Embryonic facial prominence (tissue), 1 donor: ENCODE data around the gene CAPN12.
"Not testable (repeated sequence)": the region's sequence is repeated elsewhere in the genome, so short reads cannot be mapped to it uniquely, and the experiment has no call there.

Source experiments
- DNase-seq: peaks from one replicate; pipeline ENCODE4 v3.0.0-alpha.2; 2016; ENCODE audit errors: extremely low spot score

The CAPN12 gene, protein sequence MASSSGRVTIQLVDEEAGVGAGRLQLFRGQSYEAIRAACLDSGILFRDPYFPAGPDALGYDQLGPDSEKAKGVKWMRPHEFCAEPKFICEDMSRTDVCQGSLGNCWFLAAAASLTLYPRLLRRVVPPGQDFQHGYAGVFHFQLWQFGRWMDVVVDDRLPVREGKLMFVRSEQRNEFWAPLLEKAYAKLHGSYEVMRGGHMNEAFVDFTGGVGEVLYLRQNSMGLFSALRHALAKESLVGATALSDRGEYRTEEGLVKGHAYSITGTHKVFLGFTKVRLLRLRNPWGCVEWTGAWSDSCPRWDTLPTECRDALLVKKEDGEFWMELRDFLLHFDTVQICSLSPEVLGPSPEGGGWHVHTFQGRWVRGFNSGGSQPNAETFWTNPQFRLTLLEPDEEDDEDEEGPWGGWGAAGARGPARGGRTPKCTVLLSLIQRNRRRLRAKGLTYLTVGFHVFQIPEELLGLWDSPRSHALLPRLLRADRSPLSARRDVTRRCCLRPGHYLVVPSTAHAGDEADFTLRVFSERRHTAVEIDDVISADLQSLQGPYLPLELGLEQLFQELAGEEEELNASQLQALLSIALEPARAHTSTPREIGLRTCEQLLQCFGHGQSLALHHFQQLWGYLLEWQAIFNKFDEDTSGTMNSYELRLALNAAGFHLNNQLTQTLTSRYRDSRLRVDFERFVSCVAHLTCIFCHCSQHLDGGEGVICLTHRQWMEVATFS

DNA sequence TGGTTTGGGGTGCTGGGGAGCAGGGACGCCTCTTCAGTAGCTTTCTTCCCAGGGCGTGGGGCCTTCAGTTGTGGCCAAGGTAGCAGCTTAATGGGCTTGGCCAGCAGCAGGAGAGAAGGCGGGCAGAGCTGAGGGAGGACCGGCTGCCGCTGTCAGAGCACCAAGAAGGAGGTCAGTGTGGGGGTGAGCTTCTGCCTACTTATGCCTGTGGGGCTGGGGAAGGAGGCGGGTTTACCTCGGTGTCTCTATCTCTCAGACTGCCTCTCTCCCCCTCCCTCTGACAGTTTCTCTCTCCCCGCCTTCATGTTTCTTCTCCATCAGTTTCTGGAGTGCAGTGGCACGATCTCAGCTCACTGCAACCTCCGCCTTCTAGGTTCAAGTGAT lies at the start of gene CAPN12:
Gene CAPN12 (minus strand): TSS at position 177 of the 384 bp plus-strand sequence. CDS start 309 bp downstream, outside the sequence.
- DNase-seq: no peak

DNA sequence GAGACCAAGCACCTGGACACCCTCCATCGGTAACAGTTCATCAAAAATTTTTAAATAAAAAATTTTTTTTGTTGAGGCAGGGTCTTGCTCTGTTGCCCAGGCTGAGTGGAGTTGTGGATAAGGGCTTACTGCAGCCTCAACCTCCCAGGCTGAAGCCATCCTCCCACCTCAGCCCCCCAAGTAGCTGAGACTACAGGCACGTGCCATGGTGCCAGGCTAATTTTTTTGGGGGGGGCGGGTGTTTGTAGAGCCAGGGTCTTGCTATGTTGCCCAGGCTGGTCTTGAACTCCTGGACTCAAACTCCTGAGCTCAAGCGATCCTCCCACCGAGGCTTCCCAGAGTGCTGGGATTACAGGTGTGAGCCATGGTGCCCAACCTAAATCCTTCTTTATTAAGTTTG lies 49.4 kb upstream of the CAPN12 start:
- no peak for DNase-seq

DNA sequence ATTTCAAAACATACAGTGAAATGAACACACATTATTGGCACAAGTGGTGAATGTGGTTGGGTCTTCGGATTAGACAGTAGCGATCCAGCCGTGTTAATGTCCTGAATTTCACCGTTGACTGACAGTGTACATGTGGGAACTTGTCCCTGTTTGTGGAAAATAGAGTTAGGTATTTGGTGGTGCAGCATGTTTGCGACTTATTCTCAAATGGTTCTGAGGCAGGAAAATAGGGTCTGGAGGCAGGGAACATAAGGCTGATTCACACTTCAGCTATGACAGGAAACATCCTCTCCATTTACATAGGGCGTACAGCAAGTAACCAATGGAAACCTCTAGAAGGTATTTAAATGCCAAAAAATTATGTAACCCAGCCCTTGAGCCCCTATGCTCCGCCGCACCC lies 48.9 kb upstream of the CAPN12 start:
- DNase-seq: peak; percentile 7

DNA sequence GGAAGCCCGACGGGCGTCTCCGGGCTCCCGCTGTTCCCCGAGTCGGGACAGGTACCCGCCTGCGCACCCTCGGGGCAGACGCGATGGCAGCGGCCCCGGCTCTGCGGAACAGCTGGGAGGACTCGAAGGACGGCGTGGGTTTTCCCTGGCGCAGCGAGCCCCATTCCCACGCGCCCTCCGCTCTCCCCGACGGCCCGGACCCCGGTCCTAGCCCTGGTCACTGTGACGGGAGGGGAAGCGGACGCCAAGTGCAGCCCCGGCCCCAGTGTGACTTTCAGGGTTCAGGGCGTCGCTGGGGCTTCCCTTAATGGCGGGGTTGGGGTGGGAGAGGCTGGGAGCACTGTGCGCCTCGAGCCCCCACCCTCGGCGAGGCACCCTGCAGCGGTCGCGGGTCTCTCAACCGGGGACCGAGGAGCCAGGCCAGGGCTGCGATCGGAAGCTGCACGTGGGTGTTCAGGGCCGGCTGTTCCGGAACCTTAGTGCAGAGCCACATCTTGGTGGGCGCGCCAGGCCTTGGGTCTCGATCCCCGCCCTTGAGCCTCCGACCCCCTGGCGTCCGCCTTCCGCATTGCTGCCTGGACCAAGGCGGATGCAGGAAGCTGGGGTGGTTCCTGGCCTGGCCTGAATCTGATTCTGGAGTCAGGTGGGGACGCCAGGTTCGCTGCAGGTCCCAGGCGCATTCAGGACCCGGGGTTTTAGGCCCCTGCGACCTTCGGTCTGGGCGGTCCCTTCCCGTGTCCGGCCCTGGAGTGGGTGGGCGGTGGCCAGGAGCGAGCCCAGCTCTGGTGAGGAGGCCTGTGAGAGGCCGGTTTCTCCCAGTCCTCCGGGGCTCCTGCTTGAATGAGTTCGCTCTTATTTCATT lies 48.2 kb upstream of the CAPN12 start:
- no peak for DNase-seq

DNA sequence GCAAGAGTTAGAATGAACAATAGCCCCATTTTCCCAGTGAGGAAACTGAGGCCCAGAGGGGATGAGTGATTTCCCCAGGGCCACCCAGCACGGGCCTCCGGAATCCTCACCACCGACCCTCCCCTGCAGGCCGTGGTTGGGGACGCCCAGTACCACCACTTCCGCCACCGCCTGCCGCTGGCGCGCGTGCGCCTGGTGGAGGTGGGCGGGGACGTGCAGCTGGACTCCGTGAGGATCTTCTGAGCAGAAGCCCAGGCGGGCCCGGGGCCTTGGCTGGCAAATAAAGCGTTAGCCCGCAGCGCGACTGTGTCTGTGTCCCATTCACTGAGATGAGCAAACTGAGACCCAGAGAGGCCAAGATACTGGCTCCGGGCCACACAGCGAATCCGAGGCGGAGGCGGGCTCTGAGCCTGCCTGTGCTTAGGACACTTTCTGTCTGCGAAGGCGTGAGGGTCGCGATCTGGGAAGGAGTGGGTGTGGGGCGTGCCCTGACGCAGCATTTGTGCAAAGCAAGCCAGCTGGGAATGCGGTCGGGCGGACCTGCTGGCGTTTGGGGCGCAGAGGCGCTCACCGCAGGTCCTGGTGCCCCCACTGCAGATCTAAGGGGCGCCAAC lies 47.3 kb upstream of the CAPN12 start:
- not testable (repeated sequence) for DNase-seq

DNA sequence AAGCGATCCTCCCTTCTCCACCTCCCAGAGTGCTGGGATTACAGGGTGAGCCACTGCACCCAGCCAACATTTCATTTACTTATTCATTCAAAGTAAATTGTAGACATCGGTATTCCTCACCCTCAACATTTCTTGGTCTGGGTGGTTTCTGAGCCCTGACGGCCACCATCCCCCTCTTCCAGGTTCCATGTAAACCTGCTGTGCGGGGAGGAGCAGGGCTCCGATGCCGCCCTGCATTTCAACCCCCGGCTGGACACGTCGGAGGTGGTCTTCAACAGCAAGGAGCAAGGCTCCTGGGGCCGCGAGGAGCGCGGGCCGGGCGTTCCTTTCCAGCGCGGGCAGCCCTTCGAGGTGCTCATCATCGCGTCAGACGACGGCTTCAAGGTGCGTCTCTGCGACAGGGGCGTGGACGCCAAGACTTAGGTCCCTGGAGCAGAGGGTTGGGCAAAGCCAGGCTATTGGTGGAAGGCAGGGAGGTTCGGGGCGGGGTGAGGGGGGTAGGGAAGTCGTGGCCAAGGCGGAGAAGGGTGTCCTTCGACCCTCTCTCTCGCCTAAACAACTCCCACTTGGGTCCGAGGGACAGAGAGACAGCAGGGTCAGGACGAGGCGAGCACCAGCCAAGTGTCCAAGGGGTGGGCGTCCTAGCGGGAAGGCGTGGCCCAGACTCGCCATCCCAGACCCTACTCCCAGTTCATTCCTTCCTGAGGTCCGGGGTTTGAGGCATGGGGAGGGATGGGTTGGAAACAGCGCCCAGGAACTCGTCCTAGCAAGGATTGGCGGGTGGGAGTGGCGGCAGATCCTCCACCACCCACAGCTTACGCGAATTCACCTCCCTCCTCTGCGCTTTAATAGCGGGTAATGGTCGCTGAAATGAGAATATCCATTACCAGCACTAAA lies 46.5 kb upstream of the CAPN12 start:
- not testable (repeated sequence) for DNase-seq

DNA sequence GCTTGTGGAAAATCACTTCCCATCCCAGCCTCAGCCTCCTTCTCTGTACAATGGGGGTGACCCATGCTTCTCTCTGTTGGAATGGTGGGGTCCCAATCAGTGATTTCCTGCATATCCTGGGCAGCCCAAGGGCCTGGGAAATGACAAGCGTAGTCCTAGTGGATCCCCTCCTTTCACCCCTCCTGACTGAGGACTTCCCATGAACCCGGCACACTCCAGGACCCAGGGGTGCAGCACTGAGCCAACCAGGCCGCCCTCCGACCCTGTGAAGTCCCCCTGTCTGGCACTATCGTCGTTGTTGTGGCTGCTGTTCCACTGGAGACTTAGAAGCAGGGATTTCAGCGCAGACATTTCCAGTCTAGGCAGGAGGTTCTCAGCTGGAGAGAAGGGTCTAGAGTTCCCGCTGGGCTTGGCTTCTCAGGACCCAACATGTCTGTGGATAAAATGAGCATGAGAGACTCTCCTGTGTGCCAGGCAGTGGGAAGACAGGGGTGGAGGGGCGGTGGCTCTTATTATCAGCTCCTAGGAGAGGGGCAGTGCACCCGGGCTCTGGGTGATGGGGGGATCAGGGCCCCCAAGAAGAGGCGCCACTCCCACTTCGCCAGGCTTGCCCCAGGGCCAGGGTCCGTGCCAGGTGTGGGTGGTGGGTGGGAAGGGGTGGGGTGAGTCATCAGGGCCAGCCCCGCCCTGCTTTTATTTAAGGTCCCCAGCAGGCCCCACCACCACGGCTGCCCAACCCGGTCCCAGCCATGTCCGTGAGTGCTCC lies 44.4 kb upstream of the CAPN12 start, which contains the start of gene LGALS7B:
Gene LGALS7B (plus strand): TSS at position 723 of the 766 bp plus-strand sequence. CDS start 27 bp downstream, at position 750.
- DNase-seq: no peak

DNA sequence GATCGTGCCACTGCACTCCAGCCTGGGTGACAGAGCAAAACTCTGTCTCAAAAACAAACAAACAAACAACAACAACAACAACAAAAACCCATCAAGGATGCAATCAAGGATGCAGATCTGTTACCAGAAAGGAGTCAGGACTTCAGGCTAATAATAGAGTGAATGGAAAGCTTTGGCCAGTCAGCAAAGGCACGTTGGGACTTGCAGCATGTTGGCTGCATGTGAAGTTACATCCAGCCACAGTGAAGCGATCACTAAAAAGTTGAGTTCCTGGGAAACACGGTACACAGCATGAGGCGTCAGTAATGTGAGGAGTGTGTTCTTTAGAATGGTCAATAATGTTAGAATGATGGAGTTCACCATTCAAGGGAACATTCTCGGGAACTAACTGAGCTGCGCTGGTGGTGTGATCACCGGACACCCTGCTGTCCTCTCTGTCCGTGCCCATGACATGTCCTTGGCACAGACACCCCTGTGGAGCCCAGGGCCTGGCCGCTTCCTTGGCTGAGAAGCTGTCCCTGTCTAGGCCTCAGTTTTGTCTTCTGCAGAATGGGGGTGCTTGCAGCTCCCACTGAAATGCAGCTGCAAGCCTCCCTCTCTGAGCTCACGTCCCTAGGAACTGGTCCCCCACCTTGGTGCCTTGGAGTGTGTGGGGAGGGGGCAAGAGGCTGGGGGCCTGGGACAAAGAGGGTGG lies 42.4 kb upstream of the CAPN12 start:
- no peak for DNase-seq

DNA sequence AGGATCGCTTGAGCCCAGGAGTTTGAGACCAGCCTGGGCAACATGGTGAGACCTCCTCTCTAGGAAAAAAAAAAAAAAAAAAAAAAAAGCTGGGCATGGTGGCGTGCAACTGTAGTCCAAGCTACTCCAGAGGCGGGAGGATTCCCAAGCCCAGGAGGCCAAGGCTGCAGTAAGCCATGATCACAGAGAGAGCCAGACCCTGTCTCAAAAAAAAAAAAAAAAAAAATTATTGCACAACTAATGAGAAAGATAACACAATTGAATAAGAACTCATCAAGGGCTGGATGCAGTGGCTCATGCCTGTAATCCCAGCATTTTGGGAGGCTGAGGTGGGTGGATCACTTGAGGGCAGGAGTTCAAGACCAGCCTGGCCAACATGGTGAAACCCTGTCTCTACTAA lies 41.8 kb upstream of the CAPN12 start:
- not testable (repeated sequence) for DNase-seq

DNA sequence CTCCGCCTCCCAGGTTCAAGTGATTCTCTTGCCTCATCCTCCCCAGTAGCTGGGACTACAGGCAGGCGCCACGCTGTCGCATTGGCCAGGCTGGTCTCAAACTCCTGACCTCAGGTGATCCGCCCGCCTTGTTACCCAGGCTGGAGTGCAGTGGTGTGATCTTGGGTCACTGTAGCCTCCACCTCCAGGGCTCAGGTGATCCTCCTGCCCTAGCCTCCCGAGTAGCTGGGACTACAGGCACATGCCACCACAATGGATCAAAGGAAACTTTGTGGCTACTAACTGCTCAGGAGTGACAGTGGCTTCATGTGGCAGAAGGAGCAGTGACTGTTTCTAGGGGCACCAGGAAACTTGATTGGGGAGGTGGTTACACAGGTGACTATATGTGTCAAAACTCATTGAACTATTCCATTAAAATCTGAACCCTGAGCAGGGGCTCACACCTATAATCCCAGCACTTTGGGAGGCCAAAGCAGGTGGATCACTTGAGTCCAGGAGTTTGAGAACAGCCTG lies 41.0 kb upstream of the CAPN12 start:
- no peak for DNase-seq

DNA sequence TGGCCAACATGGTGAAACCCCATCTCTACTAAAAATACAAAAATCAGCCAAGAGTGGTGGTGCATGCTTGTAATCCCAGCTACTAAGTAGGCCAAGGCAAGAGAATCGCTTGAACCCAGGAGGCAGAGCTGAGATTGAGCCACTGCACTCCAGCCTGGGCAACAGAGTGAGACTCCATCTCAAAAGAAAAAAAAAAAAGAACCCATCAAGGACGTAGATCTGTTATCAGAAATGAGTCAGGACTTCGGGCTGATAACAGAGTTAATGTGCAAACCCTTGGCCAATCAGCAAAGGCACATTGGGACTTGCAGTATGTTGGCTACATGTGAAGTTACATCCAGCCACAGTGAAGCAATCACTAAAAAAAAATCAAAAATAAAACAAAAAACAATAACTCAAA lies 40.0 kb upstream of the CAPN12 start:
- DNase-seq: no peak

DNA sequence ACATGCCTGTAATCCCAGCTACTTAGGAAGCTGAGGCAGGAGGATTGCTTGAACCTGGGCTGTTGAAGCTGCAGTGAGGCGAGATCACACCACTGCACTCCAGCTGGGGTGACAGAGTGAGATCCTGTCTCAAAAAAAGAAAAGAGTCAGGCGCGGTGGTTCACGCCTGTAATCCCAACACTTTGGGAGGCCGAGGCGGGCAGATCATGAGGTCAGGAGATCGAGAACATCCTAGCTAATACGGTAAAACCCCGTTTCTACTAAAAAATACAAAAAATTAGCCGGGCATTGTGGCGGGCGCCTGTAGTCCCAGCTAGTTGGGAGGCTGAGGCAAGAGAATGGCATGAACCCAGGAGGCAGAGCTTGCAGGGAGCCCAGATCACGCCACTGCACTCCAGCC lies 37.9 kb upstream of the CAPN12 start:
- DNase-seq: not testable (repeated sequence)

DNA sequence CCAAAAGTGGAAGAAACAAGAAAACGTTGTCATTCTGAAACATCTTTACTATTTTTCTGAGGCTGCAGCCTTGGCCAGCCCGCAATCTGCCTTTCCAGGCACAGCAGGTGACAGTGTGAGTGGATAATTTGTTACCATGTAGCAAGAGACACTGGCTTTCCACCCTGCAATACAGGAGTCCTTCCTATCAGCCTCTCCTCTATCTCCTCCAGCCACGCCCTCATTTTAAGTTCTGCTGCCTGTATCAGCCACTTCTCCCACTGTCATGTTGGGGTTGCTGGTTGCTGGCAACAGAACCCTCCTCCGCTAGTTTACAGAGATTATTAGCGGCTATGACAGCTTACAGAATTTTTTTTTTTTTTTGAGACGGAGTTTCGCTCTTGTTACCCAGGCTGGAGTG lies 36.8 kb upstream of the CAPN12 start:
- no peak for DNase-seq

DNA sequence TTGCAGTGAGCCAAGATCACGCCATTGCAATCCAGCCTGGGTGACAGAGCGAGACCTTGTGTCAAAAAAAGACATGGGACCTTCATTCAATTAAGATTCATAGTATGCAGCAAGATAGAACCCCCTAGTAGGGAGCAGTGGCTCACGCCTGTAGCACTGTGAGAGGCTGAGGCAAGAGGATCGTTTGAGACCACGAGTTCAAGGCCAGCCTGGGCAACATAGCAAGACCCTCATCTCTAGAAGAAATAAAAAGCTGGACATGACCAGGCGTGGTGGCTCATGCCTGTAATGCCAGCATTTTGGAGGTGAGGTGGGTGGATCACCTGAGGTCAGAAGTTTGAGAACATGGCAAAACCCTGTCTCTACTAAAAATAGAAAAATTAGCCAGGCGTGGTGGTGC lies 36.2 kb upstream of the CAPN12 start:
- no peak for DNase-seq

DNA sequence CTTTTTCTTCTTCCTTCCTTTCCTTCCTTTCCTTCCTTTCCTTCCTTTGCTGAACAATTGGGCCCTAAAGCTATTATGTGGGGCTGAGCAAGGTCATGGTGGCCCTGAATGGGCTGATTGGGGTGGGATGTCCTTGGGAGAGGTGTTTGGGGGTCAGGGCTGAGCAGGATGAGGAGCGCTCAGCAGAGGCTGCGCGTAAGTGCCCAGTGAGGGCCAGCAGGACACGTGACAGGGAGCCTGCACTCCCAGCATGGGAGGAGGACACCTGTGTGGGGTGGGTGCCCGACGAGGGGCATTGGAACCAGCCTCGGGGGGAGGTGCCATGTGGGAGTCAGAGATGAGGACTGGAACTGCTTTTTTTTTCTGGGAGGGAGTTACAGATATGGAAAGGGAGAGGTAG lies 34.5 kb upstream of the CAPN12 start:
- no peak for DNase-seq

DNA sequence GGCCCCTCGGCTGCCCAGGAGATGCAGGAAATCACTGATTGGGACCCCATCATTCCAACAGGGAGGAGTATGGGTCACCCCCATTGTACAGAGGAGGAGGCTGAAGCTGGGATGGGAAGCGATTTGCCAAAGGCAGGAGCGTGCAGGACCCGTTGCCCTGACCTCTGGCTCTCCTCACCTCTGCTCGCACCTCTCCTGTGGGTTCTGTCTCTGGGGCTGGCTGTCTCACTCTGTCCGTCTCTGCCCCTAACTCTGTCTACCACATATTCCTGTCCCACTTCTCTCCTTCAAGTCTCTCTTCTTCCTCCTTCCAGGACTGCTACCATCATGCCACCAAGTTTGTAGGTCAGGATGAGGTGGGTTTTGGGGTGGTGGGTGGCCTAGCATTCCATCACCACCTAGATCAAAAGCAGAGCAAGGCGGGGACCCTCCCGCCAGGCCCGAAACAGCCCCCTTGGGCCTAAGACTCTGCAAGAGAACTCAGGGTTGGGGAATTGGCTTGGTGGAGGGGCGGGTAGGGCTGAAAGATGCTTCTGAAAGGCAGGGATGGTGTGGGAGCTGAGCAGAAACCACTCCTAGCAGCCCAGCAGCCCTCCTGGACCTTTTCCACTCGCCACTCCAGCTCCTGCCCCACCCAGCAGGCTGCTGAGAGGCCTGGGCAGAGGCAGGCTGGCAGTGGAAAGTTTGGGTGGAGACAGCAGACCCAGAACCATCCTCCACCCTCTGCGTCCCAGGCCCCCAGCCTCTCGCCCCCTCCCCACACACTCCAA lies 30.1 kb upstream of the CAPN12 start:
- DNase-seq: no peak

DNA sequence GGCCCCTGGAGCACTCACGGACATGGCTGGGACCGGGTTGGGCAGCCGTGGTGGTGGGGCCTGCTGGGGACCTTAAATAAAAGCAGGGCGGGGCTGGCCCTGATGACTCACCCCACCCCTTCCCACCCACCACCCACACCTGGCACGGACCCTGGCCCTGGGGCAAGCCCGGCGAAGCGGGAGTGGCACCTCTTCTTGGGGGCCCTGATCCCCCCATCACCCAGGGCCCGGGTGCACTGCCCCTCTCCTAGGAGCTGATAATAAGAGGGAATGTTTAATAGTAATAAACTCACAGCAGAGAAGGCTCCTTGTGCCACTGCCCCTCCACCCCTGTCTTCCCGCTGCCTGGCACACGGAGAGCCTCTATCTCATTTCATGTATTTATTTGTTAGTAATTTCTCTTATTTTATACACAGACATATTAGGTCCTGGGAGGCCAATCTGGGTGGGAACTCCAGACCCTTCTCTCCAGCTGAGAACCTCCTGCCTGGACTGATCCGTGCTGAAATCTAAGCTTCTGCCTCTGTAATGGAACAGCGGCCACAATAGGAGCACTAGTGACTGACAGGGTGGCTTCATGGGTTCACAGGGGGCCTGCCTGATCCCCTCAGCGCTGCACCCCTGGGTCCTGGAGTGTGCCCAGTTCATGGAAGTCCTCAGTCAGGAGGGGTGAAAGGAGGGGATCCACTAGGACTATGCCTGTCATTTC lies 29.3 kb upstream of the CAPN12 start, which contains the start of gene LGALS7:
Gene LGALS7 (minus strand): TSS at position 49 of the 709 bp plus-strand sequence. CDS start 25 bp downstream, at position 24.
- DNase-seq: no peak
